GM12873 (cell line): ENCODE measurements around the gene MXRA8.

Source experiments
- TF ChIP-seq, protein P1 (sequence below): IDR thresholded peaks from 2 replicates; pipeline ENCODE4 v1.5.1; 2012; ENCODE audit warnings: low read depth, mild to moderate bottlenecking, moderate library complexity, low read length, control low read depth; ENCODE audit not compliant: insufficient read depth; ENCODE audit errors: missing control alignments

MXRA8 gene

DNA sequence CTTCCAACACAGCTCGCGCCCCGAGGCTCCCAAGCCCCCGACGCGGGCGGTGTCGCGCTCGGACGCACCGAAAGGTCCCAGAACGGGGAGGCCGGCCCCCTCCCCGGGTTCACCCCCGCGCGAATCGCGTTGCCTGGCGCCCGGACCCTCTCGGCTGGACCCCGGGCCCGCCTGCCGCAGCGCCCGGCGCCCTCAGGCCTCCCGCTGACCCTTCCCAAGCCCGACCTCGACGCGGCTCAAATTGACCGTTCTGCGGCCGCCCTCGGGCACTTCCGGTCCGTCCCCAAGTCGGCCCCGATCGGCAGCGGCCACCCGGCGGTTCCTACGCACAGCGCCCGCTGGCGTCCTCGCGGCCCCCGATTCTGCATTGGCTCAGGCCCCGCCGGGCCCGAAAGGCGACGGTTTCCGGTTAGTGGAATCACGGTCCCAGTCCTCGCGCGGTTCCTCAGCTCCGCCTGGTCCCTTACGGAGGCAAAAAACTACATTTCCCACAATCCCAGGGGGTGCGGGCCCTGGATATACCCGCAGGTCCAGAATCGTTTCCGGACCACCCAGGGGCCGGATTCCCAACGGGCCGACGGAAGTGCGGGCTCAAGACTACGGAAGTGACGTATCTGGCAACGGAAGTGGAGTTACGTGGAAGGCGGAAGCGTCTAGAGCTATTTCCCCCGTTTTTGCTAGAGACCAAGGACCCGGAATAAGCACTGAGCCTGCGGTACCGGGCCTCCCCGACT lies 16.7 kb upstream of the MXRA8 start, which contains the start of gene AURKAIP1:
Gene AURKAIP1 (minus strand): TSS at position 279 of the 734 bp plus-strand sequence. CDS start 451 bp downstream, outside the sequence.
- TF ChIP-seq, protein P1, sequence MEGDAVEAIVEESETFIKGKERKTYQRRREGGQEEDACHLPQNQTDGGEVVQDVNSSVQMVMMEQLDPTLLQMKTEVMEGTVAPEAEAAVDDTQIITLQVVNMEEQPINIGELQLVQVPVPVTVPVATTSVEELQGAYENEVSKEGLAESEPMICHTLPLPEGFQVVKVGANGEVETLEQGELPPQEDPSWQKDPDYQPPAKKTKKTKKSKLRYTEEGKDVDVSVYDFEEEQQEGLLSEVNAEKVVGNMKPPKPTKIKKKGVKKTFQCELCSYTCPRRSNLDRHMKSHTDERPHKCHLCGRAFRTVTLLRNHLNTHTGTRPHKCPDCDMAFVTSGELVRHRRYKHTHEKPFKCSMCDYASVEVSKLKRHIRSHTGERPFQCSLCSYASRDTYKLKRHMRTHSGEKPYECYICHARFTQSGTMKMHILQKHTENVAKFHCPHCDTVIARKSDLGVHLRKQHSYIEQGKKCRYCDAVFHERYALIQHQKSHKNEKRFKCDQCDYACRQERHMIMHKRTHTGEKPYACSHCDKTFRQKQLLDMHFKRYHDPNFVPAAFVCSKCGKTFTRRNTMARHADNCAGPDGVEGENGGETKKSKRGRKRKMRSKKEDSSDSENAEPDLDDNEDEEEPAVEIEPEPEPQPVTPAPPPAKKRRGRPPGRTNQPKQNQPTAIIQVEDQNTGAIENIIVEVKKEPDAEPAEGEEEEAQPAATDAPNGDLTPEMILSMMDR: peak; percentile 41

DNA sequence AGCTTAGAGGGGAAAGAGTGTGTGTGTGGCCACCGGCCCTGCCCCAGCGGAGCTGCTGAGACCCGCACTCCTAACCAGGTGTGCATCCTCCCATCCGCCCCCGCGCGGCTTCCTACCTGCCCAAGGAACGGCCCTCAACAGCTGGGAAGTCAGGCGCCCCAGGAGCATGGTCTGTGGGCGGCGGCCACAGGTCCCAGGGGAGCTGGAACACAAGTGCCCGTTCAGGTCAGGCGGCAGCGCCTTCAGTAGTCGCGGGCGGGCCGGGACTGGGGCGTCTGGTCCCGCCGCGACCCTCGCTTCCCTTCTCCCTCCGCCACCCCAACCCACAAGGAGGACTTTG lies 16.2 kb upstream of the MXRA8 start:
- TF ChIP-seq, protein P1: no peak

DNA sequence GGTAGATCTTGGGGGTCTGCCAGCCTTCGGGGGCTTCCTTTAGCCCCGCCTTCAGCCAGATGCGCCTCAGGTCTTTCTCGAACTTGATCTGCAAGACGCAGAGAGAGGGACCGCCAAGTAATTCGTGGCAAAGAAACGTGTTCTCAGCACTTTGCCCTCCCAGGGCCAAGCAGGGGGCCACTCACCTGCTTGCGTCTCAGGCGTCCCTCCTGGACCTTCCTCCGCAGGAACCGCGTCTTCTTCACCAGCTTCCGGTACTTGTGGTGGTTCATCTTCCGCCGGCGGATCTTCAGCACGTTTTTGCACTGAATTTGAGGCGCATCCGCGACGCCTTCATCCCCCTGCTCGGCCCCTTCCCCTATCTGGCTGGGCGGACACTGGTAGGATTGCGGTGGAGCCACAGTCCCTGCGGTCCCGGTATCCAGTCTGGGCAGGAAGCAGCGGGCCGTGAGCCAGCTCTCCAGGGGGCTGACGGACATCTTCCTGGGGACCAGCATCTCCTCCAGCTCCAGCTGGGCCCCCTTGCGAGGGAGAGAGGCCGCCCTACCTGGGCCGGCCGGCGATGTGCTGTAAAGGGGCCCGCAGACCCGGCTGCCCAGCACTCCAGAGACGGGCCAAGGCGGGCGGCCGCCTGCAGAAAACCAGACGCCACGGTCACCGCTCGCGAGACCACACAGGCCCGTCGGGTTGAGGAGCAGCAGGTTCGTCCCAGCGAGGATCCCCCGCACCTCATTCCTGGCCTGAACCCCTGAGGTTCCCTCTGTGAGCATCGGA lies 15.6 kb upstream of the MXRA8 start:
- TF ChIP-seq, protein P1: no peak

DNA sequence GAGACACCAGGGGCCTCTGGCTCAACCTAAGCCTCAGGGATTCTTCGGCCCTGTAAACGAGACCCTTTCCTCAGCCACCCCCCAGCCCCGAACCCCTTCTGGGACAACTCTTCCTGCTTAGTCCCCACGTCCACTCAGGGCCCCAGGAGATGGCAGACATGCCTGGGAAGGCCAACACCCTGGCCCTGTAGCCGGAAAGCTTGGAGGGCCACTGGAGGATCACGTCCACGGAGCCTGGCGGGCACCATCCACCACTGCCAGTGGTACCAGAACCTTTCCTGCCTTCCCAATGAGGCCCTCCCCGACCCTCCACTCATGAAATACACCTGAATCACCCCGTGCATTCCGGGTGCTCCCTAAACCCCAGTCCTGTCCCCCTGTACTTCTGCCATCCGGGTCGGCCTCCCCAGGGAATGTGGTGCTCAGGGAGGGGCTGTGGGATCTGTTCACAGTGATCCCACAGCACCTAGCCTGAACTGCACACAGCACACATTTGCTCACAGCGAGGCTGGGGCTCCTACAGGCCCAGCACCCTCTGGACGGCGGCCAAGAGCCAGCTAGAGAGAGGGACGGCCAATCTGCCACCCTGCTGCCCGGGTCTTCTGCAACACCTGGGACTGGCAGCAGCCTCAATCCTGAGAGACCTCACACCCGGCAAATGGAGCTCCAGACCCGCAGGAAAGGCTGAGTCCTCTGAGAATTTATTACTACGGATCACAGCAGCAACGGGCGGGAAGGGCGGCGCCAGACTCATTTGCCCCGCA lies 14.9 kb upstream of the MXRA8 start:
- TF ChIP-seq, protein P1: no peak

DNA sequence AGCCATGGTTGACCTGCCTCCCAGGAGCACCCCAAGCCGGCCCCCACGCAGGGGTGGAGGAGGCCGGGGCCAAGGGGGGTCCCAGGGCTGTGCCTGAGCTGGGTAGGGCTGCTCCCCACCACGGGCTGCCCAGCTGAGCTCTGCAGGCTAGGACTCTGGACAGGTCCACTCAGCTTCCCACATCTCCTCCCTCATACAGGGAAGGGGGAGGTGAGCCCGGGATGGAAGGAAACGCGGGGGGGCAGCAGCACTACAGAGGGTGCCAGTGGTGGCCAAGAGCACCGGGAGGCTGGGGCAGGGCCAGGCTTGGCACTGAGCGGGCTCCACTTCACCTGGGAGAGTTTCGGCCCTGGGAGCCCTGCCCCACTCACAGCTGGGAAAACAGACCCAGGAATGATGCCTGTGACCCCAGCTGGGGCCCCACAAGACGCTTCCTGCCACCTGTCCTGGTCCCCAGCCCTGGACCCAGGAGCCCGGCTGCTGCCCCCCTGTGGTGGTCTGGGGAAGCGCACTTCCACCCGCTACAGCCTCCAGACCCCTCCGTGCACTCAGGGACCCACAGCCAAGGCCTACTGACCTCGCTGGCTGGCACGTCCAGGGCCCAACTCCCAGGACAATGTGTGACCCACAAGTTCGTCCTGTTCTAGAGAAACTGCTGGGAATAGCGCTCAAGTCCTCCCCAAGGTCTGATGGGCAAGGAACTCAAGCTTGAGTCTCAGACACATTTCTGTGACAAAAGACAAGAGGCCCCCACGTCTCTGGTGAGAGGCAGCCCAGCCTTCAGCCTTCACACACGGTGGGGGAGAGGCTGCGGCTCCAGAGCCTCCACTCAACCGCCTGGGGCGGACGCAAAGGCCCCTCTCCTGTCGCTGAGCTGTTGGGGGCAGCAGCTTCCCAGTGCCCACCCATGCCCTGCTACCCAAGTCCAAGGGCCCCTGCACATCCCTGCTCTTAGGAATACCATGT lies 13.7 kb upstream of the MXRA8 start:
- TF ChIP-seq, protein P1: peak; percentile 95

DNA sequence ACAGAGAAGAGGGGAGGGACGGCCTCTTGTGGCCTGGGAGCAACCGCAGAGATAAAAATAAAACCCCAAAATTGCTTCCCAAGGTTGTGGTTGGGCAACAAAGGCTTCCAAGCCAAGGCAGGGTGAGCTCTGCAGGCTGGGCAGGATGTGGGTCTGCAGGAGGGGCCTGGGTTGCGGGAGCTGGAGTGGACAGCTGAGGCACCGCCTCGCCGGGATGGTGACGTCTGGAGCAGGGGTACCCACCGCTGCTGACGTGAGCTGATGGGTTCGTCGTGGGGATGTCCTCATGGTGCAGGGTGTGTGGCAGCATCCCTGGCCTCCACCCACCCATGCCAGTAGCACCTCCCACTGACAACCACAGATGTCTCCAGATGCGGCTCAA lies 13.0 kb upstream of the MXRA8 start:
- TF ChIP-seq, protein P1: no peak
